AG08396 (cell line): ENCODE data around the gene DCHS1.

Source experiments
- DNase-seq: peaks from one replicate; pipeline ENCODE4 v3.0.0; 2012; ENCODE audit warnings: low spot score, mixed read lengths

DCHS1 gene

DNA sequence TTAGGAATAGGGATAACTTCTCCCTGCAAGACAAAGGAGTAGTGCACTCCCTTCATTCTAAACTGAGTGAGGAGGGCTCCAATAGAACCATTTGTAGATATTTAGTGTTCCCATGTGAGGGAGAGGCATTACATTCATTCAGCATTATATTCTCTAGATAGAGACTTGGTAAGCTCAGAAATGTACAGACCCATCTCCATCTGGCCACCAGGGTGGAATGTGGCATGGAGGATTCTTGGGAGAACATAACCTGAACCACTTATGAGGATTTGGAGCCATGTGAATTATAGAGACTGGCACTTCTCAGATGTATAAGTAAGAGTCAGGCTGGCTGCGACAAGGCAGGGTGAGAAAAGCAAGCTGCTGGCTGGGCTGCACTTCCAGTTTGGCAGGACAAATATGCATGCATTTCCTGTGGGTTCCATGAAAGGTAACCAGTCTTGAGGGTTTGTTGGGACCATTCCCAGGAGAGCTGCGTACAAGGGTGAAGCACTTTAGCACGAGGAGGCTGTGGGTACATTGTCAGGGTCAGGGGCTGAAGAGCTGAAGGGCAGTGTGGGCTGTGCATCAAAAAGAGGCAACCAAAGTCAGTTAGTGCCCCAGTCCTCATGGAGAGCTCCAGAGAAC lies 61.4 kb downstream of the DCHS1 start:
- no peak for DNase-seq

DNA sequence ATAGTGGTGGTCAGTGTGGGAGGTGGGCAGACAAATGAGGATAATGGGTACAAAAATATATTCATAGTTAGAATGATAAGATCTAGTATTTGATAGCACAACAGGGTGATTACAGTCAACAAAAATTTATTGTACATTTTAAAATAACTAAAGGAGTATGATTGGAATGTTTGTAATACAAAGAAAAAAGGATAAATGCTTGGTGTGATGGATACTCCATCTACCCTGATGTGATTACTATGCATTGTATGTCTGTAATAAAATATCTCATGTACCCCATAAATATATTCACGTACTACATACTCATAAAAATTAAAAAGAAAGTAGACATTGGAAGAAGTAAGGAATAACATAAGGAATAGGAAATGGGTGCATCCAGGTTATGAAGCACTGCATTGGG lies 67.6 kb downstream of the DCHS1 start:
- DNase-seq: no peak

DNA sequence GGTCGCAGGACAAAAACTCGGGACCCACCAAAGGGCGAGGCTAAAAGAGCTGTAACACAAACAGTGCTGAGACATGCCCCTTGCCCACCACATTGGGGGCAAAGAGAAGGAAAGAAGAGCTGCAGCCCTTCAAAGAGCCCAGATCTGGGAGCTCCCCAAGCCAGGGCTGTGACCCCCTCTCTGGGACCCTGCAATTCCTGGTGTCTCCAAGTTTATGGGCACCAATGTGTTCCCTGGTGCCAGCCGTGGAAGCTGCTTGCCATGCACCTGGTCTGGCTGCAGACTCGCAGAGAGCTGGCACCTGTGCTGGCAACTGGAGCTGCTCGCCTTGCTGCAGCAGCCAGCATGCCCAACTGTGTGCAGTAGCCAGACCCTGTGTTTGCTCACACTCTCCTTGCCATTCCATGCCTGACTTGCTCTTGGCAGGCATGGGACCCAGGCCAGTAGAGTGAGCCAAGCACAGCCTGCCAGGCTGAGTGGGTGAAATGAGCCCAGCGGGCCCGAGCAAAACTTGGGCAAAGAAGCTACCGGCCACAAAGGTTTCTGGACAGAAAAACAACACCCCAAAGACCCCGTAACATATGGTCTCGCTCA lies 68.2 kb downstream of the DCHS1 start:
- no peak for DNase-seq

DNA sequence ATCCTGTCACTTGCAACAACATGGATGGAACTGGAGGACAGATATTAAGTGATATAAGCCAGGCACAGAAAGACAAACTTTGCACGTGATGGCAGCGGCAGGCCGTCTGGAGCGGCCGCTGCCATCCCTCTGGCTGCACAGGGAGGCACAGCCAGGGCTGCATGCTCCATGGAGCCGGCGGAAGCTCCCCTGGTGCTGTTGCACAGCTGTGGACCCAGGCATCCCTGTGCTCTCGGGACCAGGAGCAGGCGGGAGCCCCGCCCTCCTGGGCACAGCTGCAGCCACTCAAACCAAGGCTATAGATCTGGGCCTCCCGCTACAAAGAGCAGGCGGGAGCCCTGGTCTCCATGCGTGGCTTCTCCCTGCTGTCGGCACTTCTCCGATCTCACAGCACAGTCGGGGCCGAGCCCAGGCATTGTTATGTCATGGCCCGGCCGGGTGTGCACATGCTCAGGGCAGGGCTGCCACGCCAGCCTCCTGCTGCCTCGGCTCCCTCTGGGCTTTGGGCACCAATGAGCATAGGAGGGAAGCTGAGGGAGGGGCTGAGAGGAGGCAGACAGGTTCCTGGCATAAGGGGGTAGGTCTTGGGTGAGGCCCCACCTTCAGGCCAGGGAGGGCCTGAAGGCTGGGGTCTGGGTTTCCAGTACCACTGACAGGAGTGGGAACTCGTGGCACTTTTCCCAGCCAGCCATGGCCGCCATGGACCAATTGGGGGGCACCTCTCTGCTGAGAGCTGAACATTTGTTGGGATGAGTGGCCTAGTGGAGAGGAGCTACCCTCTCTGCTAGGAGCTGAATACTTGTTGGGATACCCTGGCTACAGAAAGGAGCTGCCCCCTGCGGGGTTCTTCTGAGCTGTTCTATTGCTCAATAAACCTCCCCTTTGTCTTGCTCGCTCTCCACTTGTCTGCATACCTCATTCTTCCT lies 68.9 kb downstream of the DCHS1 start:
- DNase-seq: no peak

DNA sequence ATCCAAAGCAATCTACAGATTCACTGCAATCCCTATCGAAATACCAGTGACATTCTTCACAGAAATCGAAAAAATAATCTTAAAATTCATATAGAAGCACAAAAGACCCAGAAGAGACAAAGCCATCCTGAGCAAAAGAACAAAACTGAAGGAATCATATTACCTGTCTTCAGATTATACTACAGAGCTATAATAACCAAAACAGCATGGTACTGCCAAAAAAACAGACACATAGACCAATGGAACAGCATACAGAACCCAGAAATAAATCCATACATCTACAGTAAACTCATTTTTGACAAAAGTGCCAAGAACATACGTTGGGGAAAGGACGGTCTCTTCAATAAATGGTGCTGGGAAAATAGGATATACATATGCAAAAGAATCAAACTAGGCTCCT lies 71.1 kb downstream of the DCHS1 start:
- DNase-seq: no peak

DNA sequence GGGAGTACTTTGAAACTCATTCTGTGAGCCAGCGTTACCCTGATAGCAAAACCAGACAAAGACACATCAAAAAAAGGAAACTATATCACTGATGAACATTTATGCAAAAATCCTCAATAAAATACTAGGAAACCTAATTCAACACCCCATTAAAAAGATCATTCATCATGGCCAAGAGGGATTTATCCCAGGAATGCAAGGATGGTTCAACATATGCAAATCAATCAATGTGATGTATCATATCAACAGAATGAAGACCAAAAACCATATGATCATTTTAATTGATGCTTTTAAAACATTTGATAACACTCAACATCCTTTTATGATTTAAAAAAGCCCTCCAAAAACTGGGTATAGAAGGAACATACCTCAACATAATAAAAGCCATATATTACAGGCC lies 72.0 kb downstream of the DCHS1 start:
- DNase-seq: no peak

- DNase-seq: no peak
Observed at GRCh38 chr11:6579681-6580080, 75.9 kb downstream of the DCHS1 start.

DNA sequence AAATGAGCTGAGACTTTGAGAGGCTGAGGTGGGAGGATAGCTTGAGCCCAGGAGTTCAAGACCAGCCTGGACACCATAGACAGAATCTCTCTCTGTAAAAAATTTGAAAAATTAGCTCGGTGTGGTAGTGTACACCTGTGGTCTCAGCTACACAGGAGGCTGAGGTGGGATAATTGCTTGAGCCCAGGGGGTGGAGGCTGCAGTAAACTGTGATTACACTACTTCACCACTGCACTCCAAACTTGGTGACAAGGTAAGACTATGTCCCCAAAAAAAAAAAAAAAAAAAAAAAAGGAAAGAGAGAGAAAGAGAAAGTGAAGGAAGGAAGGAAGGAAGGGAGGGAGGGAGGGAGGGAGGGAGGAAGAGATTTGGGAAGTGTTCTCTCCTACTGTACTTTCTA lies 77.5 kb downstream of the DCHS1 start:
- DNase-seq: no peak

DNA sequence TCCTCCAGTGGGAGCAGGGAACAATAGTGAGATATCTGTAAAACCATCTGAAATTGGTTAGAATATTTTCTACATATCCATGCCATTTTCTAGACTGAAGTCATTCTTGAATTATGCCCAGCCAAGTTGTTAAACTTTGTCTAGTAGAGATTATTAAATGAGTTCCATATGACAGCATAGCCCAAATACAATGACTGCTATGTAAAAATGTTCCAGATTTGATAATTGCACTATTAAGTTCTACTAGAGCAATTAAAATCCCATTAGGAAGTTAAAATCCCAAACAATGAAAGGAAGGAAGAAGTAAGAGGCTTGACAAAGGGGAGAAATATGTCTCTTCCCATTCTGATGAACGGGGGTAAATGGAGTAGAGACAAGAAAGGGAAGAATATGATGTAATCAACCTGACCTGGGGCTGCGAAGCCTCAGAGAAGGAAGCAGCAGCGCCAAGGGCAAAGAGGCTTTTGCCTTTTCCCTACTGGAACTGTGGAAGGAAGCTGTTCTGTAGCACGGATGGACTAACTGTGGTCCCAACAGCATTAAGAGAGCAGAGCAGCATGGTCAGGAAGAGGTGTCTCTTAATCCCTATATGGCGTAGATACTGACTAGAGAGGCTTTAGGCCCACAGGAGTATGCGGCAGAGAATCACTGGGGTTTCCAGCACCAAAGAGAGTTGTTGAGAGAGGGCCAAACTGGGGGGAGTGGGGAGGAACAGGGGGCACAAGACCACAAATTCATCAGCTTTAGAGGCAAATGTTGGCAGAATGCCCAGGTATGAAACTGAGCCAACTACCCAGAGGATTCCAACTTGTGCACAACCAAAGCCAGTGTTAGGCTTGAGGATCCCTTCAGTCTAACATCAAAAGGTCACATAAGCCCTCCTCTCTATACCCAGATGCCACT lies 78.9 kb downstream of the DCHS1 start:
- peak; percentile 45 for DNase-seq

DNA sequence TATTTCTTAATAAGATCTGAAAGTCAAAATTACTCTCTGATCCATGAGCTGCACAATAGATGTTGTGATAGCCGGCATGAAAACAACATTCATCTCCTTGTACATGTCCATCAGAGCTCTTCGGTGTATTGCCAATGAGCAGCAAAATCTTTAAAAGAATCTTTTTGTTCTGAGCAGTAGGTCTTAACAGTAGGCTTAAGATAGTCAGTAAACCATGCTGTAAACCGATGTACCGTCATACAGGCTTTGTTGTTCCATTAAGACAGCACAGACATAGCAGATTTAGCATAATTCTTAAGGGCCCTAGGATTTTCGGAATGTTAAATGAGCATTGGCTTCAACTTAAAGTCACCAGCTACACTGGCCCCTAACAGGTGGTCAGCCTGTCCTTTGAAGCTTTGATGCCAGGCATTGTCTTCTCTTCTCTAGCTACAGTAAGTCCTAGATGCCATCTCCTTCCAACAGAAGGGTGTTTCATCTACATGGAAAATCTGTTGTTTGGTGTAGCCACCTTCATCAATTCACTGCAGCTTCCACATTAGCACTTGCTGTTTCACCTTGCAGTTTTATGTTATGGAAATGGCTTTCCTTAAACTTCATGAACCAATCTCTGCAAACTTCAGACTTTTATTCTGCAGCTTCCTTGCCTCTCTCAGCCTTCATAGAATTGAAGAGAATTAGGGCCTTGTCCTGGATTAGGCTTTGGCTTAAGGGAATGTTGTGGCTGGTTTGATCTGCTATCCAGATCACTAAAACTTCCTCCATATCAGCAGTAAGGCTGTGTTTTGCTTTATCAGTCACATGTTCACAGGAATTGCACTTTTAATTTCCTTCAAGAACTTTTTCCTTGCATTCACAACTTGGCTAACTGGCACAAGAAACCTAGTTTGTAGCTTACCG lies 80.5 kb downstream of the DCHS1 start:
- DNase-seq: no peak

- DNase-seq: peak; percentile 84
Observed at GRCh38 chr11:6572215-6572614, 83.4 kb downstream of the DCHS1 start.

GRCh38 chr11:6571434-6572008 lies 84.1 kb downstream of the DCHS1 start:
- no peak for DNase-seq
